Measurements from ENCODE around the gene ATOSB.
A peak's percentile ranks its signal among the peaks of the same experiment; 100 is the strongest.
"Not testable (repeated sequence)": the region's sequence is repeated elsewhere in the genome, so short reads cannot be mapped to it uniquely, and the experiment has no call there.

The ATOSB gene

GRCh38 chr9:35115680-35116538 lies at the start of gene ATOSB:
Gene ATOSB, minus strand, starts transcription at chr9:35115862. Its CDS starts 7,588 bp downstream, at chr9:35108274.
- peak; percentile 94 for DNase-seq

GRCh38 chr9:35164711-35165110 lies 49.0 kb upstream of the ATOSB start:
- DNase-seq = no peak

- DNase-seq = no peak
These were observed 47.8 kb upstream of the ATOSB start for GRCh38 chr9:35163413-35163812.

- DNase-seq = no peak
These were observed 47.1 kb upstream of the ATOSB start for GRCh38 chr9:35162605-35163315.

- DNase-seq = peak; percentile 40
These were observed 46.3 kb upstream of the ATOSB start, which contains the start of gene UNC13B for GRCh38 chr9:35161713-35162604. Gene UNC13B, plus strand, starts transcription at chr9:35162009. Its CDS starts 275 bp downstream, at chr9:35162284.

GRCh38 chr9:35158501-35159280 lies 43.0 kb upstream of the ATOSB start:
- no peak for DNase-seq

GRCh38 chr9:35157836-35158235 lies 42.2 kb upstream of the ATOSB start:
- not testable (repeated sequence) for DNase-seq

- no peak for DNase-seq
These were observed 41.1 kb upstream of the ATOSB start for GRCh38 chr9:35156781-35157180.

- DNase-seq = no peak
These were observed 37.3 kb upstream of the ATOSB start for GRCh38 chr9:35152926-35153325.

GRCh38 chr9:35147941-35148563 lies 32.4 kb upstream of the ATOSB start:
- not testable (repeated sequence) for DNase-seq

- no peak for DNase-seq
These were observed 26.4 kb upstream of the ATOSB start for GRCh38 chr9:35142037-35142436.

- no peak for DNase-seq
These were observed 24.4 kb upstream of the ATOSB start for GRCh38 chr9:35140093-35140492.

- no peak for DNase-seq
These were observed 21.2 kb upstream of the ATOSB start for GRCh38 chr9:35136866-35137265.

GRCh38 chr9:35135988-35136387 lies 20.3 kb upstream of the ATOSB start:
- DNase-seq = no peak

GRCh38 chr9:35134920-35135319 lies 19.3 kb upstream of the ATOSB start:
- no peak for DNase-seq

GRCh38 chr9:35116898-35117551 lies 1.4 kb upstream of the ATOSB start:
- peak; percentile 22 for DNase-seq

- no peak for DNase-seq
These were observed 856 bp upstream of the ATOSB start for GRCh38 chr9:35116539-35116897.

- no peak for DNase-seq
These were observed 628 bp downstream of the ATOSB start for GRCh38 chr9:35114840-35115628.

GRCh38 chr9:35114113-35114839 lies 1.4 kb downstream of the ATOSB start:
- DNase-seq = peak; percentile 55
